Activated CD4-positive, alpha-beta memory T cell treated with anti-CD3 and anti-CD28 coated beads, Interleukin-2, amount 10 ng/mL, durations not matched to agents 7 days and 5 days (primary cell): Measurements from ENCODE around the gene NHLRC4. TPM values are rescaled to one million over a fixed set of nuclear protein-coding genes. Genes with fewer than 3 reads are reported as not detected.

ENCODE experiments used
- CTCF ChIA-PET: fragments of 350-600 bp; sonication (Branson Sonifier 250); formaldehyde crosslinking; loops from one replicate; lab custom pipeline; 2021; ENCODE audit warnings: antibody characterized with exemption, inconsistent platforms; lab: Charles Lee
- POLR2A ChIA-PET: fragments of 350-600 bp; sonication (Branson Sonifier 250); formaldehyde crosslinking; loops from one replicate; lab custom pipeline; 2021; ENCODE audit warnings: antibody characterized with exemption; lab: Charles Lee
- DNase-seq: peaks from one replicate; pipeline ENCODE4 v3.0.0-alpha.2; 2020
- H3K27ac Mint-ChIP-seq: one replicate; pipeline ENCODE4 v1.8.0; 2021; ENCODE audit warnings: mild to moderate bottlenecking, mixed read lengths
- H3K27me3 Mint-ChIP-seq: one replicate; pipeline ENCODE4 v1.8.0; 2021; ENCODE audit warnings: mixed read lengths
- H3K36me3 Mint-ChIP-seq: one replicate; pipeline ENCODE4 v1.8.0; 2021; ENCODE audit warnings: low read depth, mixed read lengths
- H3K4me1 Mint-ChIP-seq: one replicate; pipeline ENCODE4 v1.8.0; 2021; ENCODE audit warnings: mixed read lengths
- H3K4me3 Mint-ChIP-seq: one replicate; pipeline ENCODE4 v1.8.0; 2021; ENCODE audit warnings: mild to moderate bottlenecking, mixed read lengths
- H3K9me3 Mint-ChIP-seq: one replicate; pipeline ENCODE4 v1.8.0; 2021; ENCODE audit warnings: mixed read lengths
- total RNA-seq, 2 experiments: library from RNA; stranded (reverse); gene quantifications; one replicate each; pipeline ENCODE4 v1.2.3, GENCODE V29; 2021

The NHLRC4 gene
- total RNA-seq, 2 experiments from 2014 or later: 2.3 to 2.6 TPM

DNA sequence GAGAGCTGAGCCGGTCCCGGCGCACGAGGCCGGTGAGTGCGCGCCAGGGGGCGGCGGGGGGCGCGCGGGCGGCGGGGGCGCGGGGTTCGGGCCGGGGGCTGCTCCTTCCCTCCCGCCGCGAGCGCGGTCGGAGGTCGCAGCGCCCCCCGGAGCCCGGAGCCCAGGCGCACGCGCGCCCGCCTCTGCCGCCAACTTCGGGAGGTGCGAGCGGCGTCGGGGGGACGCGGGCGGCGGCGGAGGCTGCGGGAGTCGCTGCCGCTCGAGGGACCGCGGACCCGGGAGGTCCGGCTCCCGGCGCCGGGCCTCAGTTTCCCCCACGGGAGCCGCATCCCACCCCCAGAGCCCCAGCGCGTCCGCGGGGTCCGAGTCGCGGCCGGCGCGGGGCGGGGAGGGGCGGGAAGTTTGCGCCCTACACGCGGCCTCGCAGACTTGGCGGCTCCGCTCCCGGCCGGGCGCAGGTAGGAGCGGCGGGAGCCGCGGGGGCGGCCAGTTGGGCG, 6.6 kb upstream of the NHLRC4 start, which contains the start of gene PRR35:
TSS of gene PRR35 (plus strand) at position 191 of the 497 bp plus-strand sequence. CDS start 2,901 bp downstream, outside the sequence.
- Mint-ChIP-seq H3K4me1 (no peaks in the 10 kb centered on the region), H3K27me3 (peaks cover 12% of the 10 kb centered on the region), H3K4me3 (no peak within 1 kb of the TSS), H3K27ac (no peak within 1 kb of the TSS), H3K9me3 (no peaks in the 10 kb centered on the region), H3K36me3 (no peaks in the 10 kb centered on the region)
- ChIA-PET POLR2A (no interaction called here), CTCF (no interaction called here)
- no peak for DNase-seq

DNA sequence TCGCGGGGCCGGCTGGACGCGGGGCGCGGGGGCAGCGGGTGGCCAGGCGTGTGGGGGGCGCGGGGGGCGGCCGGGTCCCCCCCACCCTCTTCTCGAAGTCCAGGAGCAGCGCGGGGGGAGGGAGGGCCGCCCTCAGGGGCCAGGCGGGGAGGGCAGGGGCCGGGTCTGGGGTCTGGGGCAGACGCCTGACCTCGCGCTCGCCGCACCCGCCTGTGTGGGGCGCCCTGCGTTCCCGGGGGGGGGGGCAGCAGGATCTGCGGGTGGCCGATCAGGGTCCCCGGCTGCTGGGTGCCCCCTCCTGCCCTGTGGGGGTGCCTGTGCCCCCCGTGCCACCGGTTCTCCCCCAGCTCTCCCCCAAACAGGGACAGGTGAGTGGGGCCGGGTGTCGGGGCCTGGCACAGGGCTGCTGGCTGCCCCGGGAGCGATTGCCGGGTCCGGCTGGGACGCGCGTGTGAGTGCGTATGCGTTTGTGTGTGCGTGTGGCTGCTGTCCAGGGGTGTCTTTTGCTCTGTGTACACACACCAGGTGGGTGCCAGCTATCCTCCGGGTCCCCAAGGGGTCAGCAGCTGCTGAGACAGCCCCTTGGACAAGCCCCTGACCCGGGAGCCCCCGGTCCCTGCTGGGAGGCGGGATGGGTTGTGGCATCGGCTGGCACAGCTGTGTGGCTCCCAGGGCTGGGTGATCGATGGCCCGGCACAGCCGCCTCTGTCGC, 5.9 kb upstream of the NHLRC4 start:
- POLR2A ChIA-PET: no interaction called here
- H3K27me3 Mint-ChIP-seq: peaks cover 12% of the 10 kb centered on the region
- CTCF ChIA-PET: no interaction called here
- no peak overlapping the region for H3K4me3 Mint-ChIP-seq
- no peak overlapping the region for H3K27ac Mint-ChIP-seq
- no peaks in the 10 kb centered on the region for H3K4me1 Mint-ChIP-seq
- DNase-seq: no peak
- no peaks in the 10 kb centered on the region for H3K36me3 Mint-ChIP-seq
- H3K9me3 Mint-ChIP-seq: no peaks in the 10 kb centered on the region

DNA sequence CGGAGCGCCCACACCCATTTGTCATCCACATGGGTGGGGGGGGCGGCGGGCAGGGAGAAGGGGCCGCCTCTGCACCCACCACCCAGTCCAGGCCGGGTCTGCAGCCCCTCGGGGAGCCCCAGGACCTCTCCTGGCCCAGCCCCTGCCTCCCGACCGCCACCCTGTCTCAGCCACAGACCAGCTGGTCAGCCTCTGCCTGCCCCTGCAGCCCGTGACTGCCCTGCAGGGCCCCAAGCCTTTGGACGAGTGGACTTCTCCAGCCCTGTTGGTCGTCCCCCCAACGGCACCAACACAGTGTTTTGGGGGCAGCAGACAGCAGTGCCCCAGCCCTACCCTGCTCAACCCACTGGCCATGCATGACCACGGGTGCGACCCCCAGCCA, 5.4 kb upstream of the NHLRC4 start:
- H3K4me1 Mint-ChIP-seq: peaks cover under 1% of the 10 kb centered on the region
- no peaks in the 10 kb centered on the region for H3K36me3 Mint-ChIP-seq
- peaks cover 12% of the 10 kb centered on the region for H3K27me3 Mint-ChIP-seq
- no peak for DNase-seq
- ChIA-PET POLR2A (no interaction called here), CTCF (no interaction called here)
- H3K4me3 Mint-ChIP-seq: no peak overlapping the region
- H3K27ac Mint-ChIP-seq: no peak overlapping the region
- H3K9me3 Mint-ChIP-seq: no peaks in the 10 kb centered on the region

DNA sequence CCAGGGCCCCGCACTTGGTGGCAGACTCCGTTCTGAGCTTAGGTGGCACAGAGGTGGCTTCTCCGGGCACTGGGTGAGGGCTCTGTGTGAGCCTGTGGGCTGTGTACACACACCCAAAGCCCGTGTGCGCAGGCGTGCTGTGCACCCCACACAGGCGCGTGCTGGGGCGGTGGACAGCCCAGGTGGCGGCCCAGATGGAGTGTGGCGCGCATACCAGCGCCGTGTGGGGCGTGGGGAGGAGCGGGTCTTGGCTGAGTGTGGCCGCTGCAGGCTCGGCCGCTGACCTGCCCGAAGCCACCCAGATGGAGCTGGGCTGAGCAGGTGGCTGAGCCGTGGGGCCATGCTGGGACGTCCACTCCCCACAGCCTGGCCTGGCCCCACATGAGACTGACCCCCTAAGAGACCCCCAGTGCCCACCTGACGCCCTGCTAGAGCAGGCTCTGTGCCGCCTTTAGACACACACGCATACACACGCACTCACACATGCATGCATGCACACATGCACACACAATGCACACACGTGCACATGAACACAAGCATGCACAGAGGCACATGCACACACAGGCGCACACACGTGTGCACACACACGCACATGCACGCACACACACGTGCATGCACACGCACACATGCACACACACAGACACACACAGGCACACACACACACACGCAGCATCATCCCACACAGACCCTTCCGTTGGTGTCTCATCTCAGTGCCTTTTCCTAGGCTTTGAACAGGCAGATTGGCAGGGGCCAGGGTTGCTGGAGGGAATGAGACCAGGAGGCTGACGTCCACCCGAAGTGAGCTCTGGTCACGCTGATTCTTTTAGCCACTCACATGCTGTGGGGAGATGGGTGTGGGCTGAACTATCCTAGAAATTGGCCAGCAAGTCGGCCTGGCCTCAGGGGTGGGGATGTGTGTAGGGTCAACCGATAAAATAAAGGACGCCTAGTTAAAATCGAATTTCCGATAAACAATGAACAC, 4.6 kb upstream of the NHLRC4 start:
- Mint-ChIP-seq H3K4me3 (no peak overlapping the region), H3K36me3 (no peaks in the 10 kb centered on the region), H3K9me3 (no peaks in the 10 kb centered on the region), H3K27ac (no peak overlapping the region), H3K4me1 (peaks cover 9% of the 10 kb centered on the region), H3K27me3 (peaks cover 12% of the 10 kb centered on the region)
- no peak for DNase-seq
- ChIA-PET CTCF (no interaction called here), POLR2A (no interaction called here)

DNA sequence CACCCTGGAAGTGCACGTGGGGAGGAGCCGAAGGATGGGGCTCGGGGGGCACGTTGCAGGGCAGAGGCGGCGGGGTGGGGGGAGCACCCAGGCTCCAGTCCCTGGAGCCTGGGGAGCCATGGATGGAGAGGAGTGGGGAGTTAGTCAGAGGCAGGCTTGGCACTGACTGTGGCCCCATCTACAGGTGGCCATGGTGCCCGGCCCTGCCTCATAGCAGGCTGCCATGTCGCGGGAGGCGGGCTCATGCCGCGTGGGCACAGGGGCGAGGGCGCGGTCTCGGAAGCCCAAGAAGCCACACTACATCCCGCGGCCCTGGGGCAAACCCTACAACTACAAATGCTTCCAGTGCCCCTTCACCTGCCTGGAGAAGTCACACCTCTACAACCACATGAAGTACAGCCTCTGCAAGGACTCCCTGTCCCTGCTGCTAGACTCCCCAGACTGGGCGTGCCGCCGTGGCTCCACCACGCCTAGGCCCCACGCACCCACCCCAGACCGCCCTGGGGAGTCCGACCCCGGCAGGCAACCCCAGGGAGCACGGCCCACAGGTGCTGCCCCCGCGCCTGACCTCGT, 3.6 kb upstream of the NHLRC4 start:
- H3K27ac Mint-ChIP-seq: no peak overlapping the region
- no peaks in the 10 kb centered on the region for H3K9me3 Mint-ChIP-seq
- no peak for DNase-seq

DNA sequence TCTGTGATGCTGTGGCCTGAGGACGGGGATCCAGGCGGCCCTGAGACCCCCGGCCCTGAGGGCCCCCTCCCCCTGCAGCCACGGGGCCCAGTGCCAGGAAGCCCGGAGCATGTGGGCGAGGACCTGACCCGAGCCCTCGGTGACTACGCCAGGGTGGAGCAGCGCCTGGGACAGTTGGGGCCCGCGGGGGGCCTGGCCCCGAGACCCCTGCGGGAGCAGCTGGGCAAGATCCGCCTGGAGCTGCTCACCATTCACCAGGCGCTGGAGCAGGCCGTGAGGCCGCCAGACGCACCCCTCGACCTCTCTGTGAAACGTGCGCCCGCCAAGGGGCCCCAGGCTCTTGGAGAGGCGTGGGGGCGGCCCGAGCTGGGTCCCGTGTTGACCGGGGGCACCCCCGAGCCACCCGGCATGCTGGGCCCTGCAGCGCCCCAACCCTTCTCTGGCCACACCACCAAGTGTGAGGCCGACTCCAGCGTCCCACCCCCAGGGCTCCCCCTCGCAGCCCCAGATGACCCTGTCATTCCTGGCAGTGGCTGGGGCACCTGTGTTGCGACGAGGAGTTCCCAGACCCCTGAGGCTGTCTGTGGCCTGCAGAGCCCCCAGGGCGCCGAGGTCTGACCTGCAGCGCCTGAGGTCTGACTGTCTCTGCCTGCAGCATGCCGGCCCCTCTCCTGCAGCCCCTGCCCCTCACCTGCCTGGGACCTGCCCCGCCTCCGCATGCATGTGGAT, 2.0 kb upstream of the NHLRC4 start:
- Mint-ChIP-seq H3K4me1 (peaks cover 17% of the 10 kb centered on the region), H3K4me3 (no peak overlapping the region), H3K9me3 (no peaks in the 10 kb centered on the region), H3K27ac (no peak overlapping the region), H3K36me3 (no peaks in the 10 kb centered on the region), H3K27me3 (peaks cover 6% of the 10 kb centered on the region)
- CTCF ChIA-PET: no interaction called here
- DNase-seq: no peak
- POLR2A ChIA-PET: no interaction called here

More for the DNA sequence above, 3.6 kb upstream of the NHLRC4 start:
- CTCF ChIA-PET: no interaction called here
- POLR2A ChIA-PET: no interaction called here
- peaks cover 12% of the 10 kb centered on the region for H3K27me3 Mint-ChIP-seq
- no peak overlapping the region for H3K4me3 Mint-ChIP-seq
- peaks cover 9% of the 10 kb centered on the region for H3K4me1 Mint-ChIP-seq
- no peaks in the 10 kb centered on the region for H3K36me3 Mint-ChIP-seq

DNA sequence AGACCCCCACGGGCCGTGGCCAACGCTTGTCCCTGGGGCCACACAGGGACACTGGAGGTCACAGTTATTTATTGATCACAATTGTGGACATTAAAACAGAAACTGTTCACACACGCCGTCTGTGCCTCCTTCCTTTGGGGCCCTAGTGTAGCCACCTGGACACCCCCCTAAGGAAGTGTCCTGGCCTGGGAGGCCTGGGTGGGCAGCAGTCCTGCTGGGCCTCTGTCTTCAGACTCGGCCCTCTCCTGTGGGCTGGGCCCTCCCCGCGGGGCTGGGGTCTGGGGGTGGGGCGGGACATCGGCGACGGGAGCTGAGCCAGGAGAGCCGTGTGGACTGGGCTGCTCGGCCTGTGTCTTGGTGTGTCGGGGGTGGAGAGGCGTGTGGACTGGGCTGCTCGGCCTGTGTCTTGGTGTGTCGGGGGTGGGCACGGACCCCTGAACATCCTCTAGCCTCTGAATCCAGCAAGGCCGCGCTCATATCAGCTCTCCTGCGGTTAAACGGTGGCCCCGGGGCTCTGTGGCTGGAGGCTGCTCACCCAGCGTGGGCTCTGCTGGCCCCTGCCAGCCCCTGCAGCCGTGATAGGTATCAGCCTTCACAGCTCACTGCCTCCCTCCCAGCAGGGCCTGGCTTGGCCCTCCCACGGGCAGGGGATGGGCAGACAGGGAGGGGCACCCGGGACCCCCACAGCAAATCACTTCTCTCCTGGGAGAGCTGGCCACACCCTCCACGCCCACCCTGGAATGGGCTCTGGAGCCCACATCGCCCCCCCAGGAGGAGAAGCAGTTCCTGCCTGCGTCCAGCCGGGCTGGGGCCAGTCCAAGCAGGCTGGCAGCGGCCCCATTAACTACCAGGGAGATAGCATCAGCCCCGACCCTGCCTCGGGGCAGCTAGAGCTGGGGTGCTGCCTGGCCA, 1.1 kb upstream of the NHLRC4 start:
- Mint-ChIP-seq H3K9me3 (no peaks in the 10 kb centered on the region), H3K27me3 (peaks cover 6% of the 10 kb centered on the region), H3K36me3 (no peaks in the 10 kb centered on the region), H3K4me1 (peaks cover 18% of the 10 kb centered on the region), H3K4me3 (no peak overlapping the region), H3K27ac (no peak overlapping the region)
- CTCF ChIA-PET: no interaction called here
- DNase-seq: no peak
- POLR2A ChIA-PET: no interaction called here

DNA sequence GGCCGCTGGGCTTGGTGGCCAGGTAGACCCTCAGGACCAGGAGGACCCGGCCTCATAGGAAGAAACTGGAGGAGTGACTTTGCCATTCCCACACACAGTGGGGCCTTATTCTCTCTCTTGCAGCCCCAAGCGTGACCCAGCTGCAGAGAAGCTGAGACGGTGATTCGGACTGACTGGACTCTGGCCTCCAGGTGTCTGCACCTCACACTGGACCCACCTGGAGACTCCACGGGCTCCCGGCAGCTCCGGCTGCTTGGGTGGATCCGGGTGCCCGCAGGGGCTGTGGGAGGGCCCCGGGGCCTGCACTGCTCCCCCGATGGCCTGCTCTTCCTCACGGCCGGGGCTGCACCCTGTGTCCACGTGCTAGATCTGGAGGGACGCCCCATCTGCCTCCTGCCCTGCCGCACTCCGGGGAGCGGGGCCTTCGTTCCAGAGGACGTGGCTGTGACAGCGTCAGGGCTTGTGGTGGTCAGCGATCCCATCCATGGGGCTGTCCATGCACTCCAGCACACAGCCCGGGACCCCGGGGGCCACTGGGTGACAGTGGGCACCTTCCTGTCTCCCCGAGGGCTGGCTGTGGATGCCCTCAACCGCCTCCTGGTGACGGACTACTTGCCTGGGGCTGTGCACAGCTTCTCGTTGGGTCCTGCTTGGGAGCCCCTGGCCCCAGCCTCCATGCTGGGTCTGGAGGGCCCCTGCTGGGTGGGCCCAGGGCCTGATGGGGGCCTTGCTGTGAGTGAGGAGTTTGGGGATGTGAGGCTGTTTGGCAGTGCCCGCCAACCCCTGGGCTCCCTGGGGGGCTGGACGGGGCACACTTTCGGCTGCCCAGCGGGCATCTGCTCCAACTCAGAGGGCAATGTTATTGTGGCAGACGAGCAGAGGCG, 810 bp downstream of the NHLRC4 start:
- Mint-ChIP-seq H3K27me3 (no peaks in the 10 kb centered on the region), H3K36me3 (no peaks in the 10 kb centered on the region), H3K27ac (peak overlapping the region; percentile 63), H3K4me3 (peak overlapping the region; percentile 54), H3K9me3 (no peaks in the 10 kb centered on the region), H3K4me1 (peaks cover 33% of the 10 kb centered on the region)
- DNase-seq: no peak
- ChIA-PET POLR2A (interaction anchor here (1.0 to 1.4 kb wide), 4 partner anchors 18 to 69 kb away, joined by 3 to 4 read pairs (median 3); partner anchors contain the start of genes CAPN15 and METTL26), CTCF (no interaction called here)

DNA sequence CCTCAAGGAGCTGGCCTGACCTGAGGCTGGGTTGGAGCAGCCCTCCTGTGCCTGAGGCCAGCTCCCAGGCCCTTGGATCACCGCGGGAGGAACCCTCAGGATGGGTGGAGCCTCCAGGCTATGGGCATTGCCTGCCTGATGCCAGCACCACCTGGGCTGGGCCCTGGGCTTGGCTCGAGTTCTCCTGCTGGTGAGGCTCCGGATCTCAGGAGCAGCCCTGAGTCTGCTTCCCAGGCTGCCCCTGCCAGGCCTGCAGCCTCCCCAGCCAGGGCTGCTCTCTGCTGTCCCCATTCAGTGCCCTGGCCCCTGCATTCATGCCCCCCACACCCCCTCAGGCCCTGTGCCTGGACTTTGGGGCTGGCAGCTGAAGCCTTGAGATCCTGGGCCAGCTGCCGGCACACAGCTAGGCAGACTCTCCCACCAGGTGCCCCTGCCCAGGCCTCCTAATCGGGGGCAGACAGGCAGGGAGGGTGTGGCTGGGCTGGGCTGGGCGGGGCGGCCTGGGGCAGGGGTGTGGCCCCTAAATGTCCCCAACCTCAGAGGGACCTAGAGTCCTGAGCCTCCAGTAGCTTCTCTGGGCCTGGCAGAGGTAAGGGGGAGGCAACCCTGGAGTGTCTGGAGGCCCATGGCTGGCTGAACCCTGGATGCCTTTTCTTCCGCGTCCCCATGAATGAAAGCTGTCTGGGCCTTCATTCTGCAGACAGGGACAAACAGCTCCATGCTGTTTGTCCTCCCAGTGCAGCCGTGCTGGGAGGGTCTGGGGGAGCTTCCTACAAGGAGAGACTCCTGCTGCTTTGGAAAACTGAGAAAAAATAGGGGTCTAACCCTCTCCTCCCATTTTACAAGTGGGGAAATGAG, 1.8 kb downstream of the NHLRC4 start:
- H3K27me3 Mint-ChIP-seq: no peaks in the 10 kb centered on the region
- H3K4me3 Mint-ChIP-seq: peak overlapping the region; percentile 76
- ChIA-PET CTCF (no interaction called here), POLR2A (interaction anchor here (0.8 to 2.0 kb wide), 8 partner anchors 17 to 222 kb away, joined by 3 to 10 read pairs (median 3); partner anchors contain the start of genes CAPN15, DECR2 and METTL26)
- peaks cover 33% of the 10 kb centered on the region for H3K4me1 Mint-ChIP-seq
- H3K36me3 Mint-ChIP-seq: no peaks in the 10 kb centered on the region
- DNase-seq: no peak
- H3K27ac Mint-ChIP-seq: peak overlapping the region; percentile 82
- no peaks in the 10 kb centered on the region for H3K9me3 Mint-ChIP-seq

DNA sequence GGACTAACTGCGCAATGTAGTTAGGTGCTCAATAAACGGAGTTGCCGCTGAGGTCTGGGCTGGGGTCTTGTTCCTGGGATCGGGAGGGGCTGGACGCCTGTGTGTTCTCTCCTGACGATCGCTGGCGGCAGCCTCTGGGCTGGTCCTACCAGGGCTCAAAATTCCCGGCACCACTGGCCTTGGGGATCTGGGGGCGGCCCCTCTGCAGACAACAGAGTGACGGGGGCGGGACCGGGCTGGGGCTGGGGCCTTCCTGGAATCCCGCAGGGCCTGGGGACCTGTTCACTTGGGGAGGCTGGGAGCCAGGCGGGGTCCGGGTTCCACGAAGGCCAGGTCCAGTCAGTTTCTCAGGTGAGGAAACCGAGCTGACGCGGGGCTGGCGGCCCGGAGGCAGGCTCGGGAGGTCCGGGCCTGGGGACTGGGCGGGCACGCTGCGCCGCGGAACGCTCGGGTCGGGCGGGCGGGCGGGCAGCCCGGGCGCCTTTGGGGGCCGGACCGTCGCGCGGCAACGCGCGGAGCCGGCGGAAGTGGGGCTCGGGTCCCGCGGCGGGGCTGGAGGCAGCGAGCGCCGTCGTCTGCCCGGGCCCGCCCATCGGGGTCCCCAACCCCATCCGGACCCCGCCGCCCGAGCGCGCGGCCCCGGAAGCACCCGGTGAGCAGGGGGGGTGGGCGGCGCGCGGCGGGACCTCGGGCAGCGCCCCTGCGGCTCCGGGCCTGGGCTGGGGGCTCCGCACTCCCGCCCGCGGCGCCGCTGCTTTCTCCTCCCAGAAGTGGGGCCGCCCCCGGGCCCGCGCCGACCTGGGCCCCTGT, 2.8 kb downstream of the NHLRC4 start, which contains the start of gene PIGQ:
TSS of gene PIGQ (plus strand) at position 524 of the 810 bp plus-strand sequence. CDS start 4,107 bp downstream, outside the sequence.
- ChIA-PET CTCF (no interaction called here), POLR2A (interaction anchor here (1.5 to 2.0 kb wide), 2 partner anchors 19 to 168 kb away, joined by 3 to 10 read pairs; partner anchors contain the start of gene DECR2)
- no peaks in the 10 kb centered on the region for H3K36me3 Mint-ChIP-seq
- H3K27me3 Mint-ChIP-seq: no peaks in the 10 kb centered on the region
- no peaks in the 10 kb centered on the region for H3K9me3 Mint-ChIP-seq
- DNase-seq: peak; percentile 75
- H3K27ac Mint-ChIP-seq: peak within 1 kb of the TSS; percentile 82
- peaks cover 33% of the 10 kb centered on the region for H3K4me1 Mint-ChIP-seq
- peak within 1 kb of the TSS; percentile 81 for H3K4me3 Mint-ChIP-seq
